Activated CD4-positive, alpha-beta T cell treated with anti-CD3 and anti-CD28 coated beads for 1 hour (primary cell): ENCODE results near the gene TIMM44.

ENCODE experiments used
- DNase-seq: peaks from one replicate; pipeline ENCODE4 v3.0.0-alpha.2; 2020

TIMM44 gene

GRCh38 chr19:7912144-7912696, 31.2 kb downstream of the TIMM44 start:
- DNase-seq, result no peak

DNA sequence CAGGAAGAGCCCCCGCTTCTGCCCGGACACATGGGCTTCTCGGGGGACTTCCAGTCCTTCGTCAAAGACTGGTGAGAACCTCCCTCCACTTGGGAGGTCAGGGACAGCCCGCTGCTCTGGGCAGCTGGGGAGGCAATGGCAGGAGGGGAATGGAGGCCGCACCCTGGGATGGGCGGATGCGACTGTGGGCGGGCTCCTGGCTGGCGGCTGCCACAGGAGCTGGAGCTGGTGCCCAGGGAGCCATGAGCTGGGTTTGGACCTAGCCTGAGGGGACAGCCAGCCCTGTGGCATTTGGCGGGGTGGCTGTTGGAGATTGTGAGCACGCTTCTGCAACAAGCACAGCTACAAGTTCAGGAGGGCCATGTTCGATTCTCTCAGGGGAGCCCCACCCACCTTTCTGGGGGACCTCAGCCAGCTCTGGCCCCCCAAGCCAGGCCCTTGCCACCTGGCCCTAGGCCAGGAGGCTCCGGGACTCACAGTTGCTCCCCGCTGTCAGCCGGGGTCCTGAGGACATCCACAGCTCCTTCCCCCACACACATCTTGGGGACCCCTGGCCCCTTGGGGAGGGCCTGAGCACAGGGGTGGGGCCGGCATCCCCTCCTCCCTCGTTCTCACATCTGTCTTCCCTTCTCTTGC, 31.8 kb downstream of the TIMM44 start:
- DNase-seq, result no peak

- DNase-seq, result no peak
Observed at GRCh38 chr19:7910321-7911161, 32.9 kb downstream of the TIMM44 start.

GRCh38 chr19:7909471-7910067, 33.9 kb downstream of the TIMM44 start:
- no peak for DNase-seq

- DNase-seq, result no peak
Observed at GRCh38 chr19:7908742-7909461, 34.6 kb downstream of the TIMM44 start.

DNA sequence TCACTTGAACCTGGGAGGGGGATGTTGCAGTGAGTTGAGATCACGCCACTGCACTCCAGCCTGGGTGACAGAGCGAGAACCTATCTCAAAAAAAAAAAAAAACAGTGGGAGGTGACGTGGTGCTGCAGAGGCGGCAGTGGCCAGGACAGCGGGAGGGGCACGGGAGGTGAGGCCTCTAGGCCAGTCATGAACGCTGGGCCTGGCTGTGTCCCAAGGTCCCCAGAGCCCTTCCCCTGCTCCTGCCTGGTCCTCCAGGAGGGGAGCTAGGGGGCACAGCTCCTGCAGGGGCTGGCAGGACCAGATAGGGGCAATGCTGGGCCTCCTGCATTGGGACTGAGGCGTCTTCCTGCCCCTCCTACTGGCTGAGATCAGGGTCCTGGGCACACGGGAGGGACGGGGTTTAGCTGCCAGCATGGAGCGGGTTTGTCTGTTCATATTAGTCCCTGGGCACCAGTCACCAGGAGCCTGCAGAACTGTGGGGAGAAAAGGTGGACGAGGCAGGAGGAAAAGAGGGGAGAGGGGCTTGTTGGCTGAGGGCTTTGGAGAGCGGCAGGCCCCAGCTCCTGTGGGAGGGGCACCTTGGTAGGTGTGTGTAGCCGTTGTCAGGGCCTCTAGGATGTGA, 35.3 kb downstream of the TIMM44 start:
- DNase-seq, result no peak

- no peak for DNase-seq
Observed at GRCh38 chr19:7907544-7907943, 35.9 kb downstream of the TIMM44 start.

GRCh38 chr19:7907122-7907521, 36.3 kb downstream of the TIMM44 start:
- DNase-seq, result no peak

GRCh38 chr19:7905859-7906258, 37.6 kb downstream of the TIMM44 start:
- no peak for DNase-seq

- DNase-seq, result no peak
Observed at GRCh38 chr19:7905268-7905667, 38.2 kb downstream of the TIMM44 start.

- no peak for DNase-seq
Observed at GRCh38 chr19:7904074-7905020, 39.1 kb downstream of the TIMM44 start.

- DNase-seq, result peak; percentile 100
Observed at GRCh38 chr19:7903244-7904073, 40.0 kb downstream of the TIMM44 start, which contains the start of gene MAP2K7. MAP2K7 (plus strand) TSS chr19:7903877; CDS start chr19:7903945, 68 bp downstream.

DNA sequence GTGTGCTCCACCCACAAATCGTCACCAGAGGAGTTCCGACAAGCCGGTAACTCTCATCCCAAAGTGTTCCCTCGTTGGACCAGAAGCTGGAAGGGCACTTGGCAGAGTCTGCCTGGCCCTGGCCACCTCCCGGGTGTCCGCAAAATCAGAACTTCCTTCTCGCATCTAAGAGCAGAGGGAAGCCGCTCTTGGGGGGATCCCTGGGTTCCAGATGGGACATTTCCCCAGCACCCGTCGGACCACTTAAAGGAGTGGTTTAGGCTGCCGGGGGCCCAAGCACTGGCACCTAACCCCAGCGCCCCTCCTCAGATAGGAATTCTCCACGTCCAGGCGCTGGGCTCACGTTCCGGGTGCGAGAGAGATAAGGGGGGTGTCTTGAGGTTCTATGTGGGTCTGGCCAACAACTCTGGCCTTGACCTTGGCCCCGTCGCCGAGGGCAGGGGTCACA, 40.6 kb downstream of the TIMM44 start:
- DNase-seq, result no peak

GRCh38 chr19:7901337-7901736, 42.1 kb downstream of the TIMM44 start:
- no peak for DNase-seq

DNA sequence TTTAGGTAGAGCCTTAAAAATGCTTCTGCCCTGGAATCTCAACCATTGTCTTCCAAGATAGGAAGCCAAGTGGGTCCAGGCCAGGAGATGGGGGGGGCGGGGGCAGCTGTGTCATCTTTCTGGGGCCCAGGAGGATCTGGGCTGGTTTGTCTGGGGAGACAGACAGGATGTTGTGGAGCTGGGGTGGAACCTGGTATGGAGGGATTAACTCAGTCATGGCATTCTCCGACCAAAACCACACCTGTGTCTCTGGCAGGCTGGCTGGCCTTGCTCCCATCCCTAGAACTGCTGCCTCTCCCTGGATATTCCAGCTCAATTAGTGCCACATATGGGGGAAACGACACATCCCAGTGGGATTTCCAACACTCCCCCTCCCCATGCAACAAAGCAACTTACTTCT, 42.5 kb downstream of the TIMM44 start:
- no peak for DNase-seq

GRCh38 chr19:7900401-7900870, 43.0 kb downstream of the TIMM44 start:
- no peak for DNase-seq

GRCh38 chr19:7899751-7900378, 43.6 kb downstream of the TIMM44 start:
- DNase-seq, result no peak

DNA sequence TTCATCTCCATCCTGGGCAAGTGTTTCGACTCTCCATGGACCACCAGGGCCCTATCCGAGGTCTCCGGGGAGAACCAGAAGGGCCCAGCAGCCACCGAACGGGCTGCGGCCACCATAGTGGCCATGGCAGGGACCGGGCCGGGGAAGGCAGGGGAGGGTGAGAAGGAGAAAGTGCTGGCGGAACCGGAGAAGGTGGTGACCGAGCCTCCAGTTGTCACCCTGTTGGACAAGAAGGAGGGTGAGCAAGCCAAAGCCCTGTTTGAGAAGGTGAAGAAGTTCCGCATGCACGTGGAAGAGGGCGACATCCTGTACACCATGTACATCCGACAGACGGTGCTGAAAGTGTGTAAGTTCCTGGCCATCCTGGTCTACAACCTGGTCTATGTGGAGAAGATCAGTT, 44.5 kb downstream of the TIMM44 start:
- DNase-seq, result no peak

DNA sequence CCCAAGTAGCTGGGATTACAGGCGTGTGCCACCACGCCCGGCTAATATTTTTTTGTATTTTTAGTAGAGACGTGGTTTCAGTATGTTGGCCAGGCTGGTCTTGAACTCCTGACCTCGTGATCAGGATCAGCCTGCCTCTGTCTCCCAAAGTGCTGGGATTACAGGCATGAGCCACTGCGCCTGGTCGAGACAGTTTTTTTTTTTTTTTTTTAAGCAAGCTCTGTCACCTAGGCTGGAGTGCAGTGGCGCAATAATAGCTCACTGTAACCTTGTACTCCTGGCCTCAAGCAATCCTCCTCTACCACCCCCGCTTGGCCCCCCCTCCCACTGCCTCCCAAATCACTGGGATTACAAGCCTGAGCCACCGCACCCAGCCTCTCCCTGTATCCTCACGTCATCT, 46.2 kb downstream of the TIMM44 start:
- DNase-seq, result no peak

DNA sequence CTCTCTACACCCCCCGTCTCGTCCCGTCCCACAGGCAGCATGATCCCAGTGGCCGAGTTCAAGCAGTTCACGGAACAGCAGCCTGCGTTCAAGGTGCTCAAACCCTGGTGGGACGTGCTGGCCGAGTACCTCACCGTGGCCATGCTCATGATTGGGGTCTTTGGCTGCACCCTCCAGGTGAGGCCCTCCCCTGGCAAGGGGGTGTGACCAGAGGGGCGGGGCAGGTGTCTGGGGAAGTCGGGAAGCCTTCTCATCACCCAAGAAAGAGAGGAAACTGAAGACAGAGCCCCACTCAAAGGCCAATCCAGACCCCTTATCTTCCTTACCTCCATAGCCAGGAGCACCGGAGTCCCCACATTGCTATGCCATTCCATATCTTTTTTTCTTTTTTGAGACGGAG, 47.9 kb downstream of the TIMM44 start:
- no peak for DNase-seq
